ENCODE results near the gene RNF157.
A peak's percentile ranks its signal among the peaks of the same experiment; 100 is the strongest.

RNF157 gene

DNA sequence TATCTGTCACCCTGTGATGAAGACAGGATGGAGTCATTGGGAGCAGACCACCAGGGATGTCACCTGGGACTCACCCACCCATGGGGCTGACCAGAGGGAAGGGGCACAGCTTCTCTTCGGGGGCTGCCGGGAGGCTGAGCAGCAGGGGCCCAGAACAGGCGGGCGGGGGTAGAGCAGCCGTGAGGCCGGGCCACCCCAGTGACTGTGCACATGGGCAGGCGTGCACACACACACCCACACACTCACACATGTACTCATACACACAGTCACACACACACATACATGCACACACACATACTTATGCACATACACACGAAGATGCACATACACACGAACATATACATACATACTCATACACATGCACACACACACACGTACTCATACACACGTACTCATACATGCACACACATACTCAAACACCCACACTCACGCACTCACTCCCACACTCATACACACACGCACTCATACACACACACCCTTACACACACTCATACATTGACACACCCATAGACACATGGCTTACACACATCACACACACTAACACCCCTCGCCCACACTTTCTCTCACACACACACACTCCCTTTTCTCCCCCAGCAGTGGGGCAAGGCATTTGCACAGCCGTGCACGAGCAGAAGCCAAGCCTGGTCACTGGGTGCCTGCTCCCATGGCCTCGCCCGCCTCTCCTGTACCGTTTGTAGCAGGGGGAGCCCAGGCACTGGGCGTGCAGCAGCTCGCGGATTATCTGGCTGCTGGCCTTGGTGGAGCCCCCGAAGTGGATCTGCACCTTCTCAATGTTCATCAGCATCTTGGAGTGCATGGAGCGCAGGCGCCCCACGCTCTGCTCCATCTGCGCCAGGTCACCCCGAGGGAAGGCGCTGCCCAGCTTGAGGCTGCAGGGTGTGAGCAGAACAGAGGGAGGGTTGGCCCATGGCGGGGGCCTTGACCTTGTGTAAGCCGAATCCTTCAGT lies 37.3 kb upstream of the RNF157 start (continued):
- TF ChIP-seq ZNF366 (tag by site-specific recombination; conservative IDR thresholded peaks at IDR 0.05) (no peak), HOXD13 (CRISPR knock-in tag; IDR thresholded peaks at IDR 0.05; ENCODE audit: borderline replicate concordance) (no peak), ZSCAN18 (tag by site-specific recombination; IDR thresholded peaks at IDR 0.05) (no peak), ZNF140 (tag by site-specific recombination; IDR thresholded peaks at IDR 0.05) (no peak), ZNF837 (tag by site-specific recombination; IDR thresholded peaks at IDR 0.05) (no peak), ZNF596 (tag by site-specific recombination; IDR thresholded peaks at IDR 0.05) (no peak), ZBTB7A (tag by site-specific recombination; IDR thresholded peaks at IDR 0.05; ENCODE audit: low read depth) (peak; percentile 75; the same call in 1 of the 2 replicates), OSR2 (tag by site-specific recombination; IDR thresholded peaks at IDR 0.05) (no peak), SP3 (tag by site-specific recombination; IDR thresholded peaks at IDR 0.05) (no peak), ZNF16 (tag by site-specific recombination; IDR thresholded peaks at IDR 0.05; ENCODE audit: low read depth) (no peak), ZNF670 (tag by site-specific recombination; IDR thresholded peaks at IDR 0.05; ENCODE audit: low read depth) (no peak), TCF7L2 (IDR thresholded peaks at IDR 0.05; ENCODE audit: borderline replicate concordance, low read depth, low read length) (no peak), GLI2 (tag by site-specific recombination; IDR thresholded peaks at IDR 0.05; ENCODE audit: borderline replicate concordance, low read depth) (no peak), ZNF280C (tag by site-specific recombination; IDR thresholded peaks at IDR 0.05) (0 out of 2 replicates have a peak, but pooled peaks have one; percentile 45), GLIS1 (tag by site-specific recombination; IDR thresholded peaks at IDR 0.05) (no peak), ZNF266 (tag by site-specific recombination; IDR thresholded peaks at IDR 0.05; ENCODE audit: low read depth) (peak; percentile 53; the same call in 1 of the 2 replicates), HOXA7 (CRISPR knock-in tag; IDR thresholded peaks at IDR 0.05; ENCODE audit: borderline replicate concordance) (no peak), ZNF239 (tag by site-specific recombination; IDR thresholded peaks at IDR 0.05) (no peak), ZNF157 (tag by site-specific recombination; IDR thresholded peaks at IDR 0.05) (no peak), ZSCAN23 (tag by site-specific recombination; IDR thresholded peaks at IDR 0.05) (peak; percentile 19; the same call in 1 of the 2 replicates), ZBTB10 (tag by site-specific recombination; IDR thresholded peaks at IDR 0.05) (no peak; the same call in 1 of the 2 replicates), SALL2 (tag by site-specific recombination; IDR thresholded peaks at IDR 0.05; ENCODE audit: borderline replicate concordance) (peak; percentile 80; the same call in 1 of the 2 replicates), ZNF112 (tag by site-specific recombination; IDR thresholded peaks at IDR 0.05) (no peak), ZNF580 (tag by site-specific recombination; IDR thresholded peaks at IDR 0.05) (no peak), ZNF658 (tag by site-specific recombination; IDR thresholded peaks at IDR 0.05) (0 out of 2 replicates have a peak, but pooled peaks have one; percentile 41), ZXDB (tag by site-specific recombination; IDR thresholded peaks at IDR 0.05) (no peak), ZNF701 (tag by site-specific recombination; IDR thresholded peaks at IDR 0.05) (no peak), ZNF777 (tag by site-specific recombination; IDR thresholded peaks at IDR 0.05; ENCODE audit: borderline replicate concordance) (no peak), ZFP41 (tag by site-specific recombination; IDR thresholded peaks at IDR 0.05; ENCODE audit: borderline replicate concordance) (no peak), ZNF585B (tag by site-specific recombination; IDR thresholded peaks at IDR 0.05) (no peak), ZNF2 (tag by site-specific recombination; IDR thresholded peaks at IDR 0.05) (no peak)
- TF ChIP-seq, protein P1, sequence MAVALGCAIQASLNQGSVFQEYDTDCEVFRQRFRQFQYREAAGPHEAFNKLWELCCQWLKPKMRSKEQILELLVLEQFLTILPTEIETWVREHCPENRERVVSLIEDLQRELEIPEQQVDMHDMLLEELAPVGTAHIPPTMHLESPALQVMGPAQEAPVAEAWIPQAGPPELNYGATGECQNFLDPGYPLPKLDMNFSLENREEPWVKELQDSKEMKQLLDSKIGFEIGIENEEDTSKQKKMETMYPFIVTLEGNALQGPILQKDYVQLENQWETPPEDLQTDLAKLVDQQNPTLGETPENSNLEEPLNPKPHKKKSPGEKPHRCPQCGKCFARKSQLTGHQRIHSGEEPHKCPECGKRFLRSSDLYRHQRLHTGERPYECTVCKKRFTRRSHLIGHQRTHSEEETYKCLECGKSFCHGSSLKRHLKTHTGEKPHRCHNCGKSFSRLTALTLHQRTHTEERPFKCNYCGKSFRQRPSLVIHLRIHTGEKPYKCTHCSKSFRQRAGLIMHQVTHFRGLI (tag by site-specific recombination; IDR thresholded peaks at IDR 0.05): no peak

Data from HEK293 (cell line).